Measurements from ENCODE around the gene PDIA6.
"Not testable (repeated sequence)": the region's sequence is repeated elsewhere in the genome, so short reads cannot be mapped to it uniquely, and the experiment has no call there.

Gene PDIA6

GRCh38 chr2:10780821-10781220 lies 31.8 kb downstream of the PDIA6 start:
- DNase-seq (ENCODE audit: low spot score), result not testable (repeated sequence)

- no peak for DNase-seq (ENCODE audit: low spot score)
Measured at GRCh38 chr2:10780491-10780820, 32.1 kb downstream of the PDIA6 start.

- no peak for DNase-seq (ENCODE audit: low spot score)
Measured at GRCh38 chr2:10779776-10780490, 32.7 kb downstream of the PDIA6 start.

GRCh38 chr2:10778724-10779115 lies 33.9 kb downstream of the PDIA6 start:
- DNase-seq (ENCODE audit: low spot score), result no peak

GRCh38 chr2:10777842-10778723 lies 34.5 kb downstream of the PDIA6 start:
- no peak for DNase-seq (ENCODE audit: low spot score)

GRCh38 chr2:10777111-10777841 lies 35.3 kb downstream of the PDIA6 start:
- DNase-seq (ENCODE audit: low spot score), result no peak

GRCh38 chr2:10776231-10776977 lies 36.2 kb downstream of the PDIA6 start:
- no peak for DNase-seq (ENCODE audit: low spot score)

- no peak for DNase-seq (ENCODE audit: low spot score)
Measured at GRCh38 chr2:10775831-10776230, 36.8 kb downstream of the PDIA6 start.

GRCh38 chr2:10775021-10775780 lies 37.4 kb downstream of the PDIA6 start:
- DNase-seq (ENCODE audit: low spot score), result no peak

GRCh38 chr2:10774394-10774793 lies 38.2 kb downstream of the PDIA6 start:
- DNase-seq (ENCODE audit: low spot score), result no peak

- no peak for DNase-seq (ENCODE audit: low spot score)
Measured at GRCh38 chr2:10773821-10774341, 38.7 kb downstream of the PDIA6 start.

- DNase-seq (ENCODE audit: low spot score), result no peak
Measured at GRCh38 chr2:10772868-10773215, 39.7 kb downstream of the PDIA6 start.

- no peak for DNase-seq (ENCODE audit: low spot score)
Measured at GRCh38 chr2:10772201-10772867, 40.3 kb downstream of the PDIA6 start.

GRCh38 chr2:10771786-10772185 lies 40.8 kb downstream of the PDIA6 start:
- no peak for DNase-seq (ENCODE audit: low spot score)

GRCh38 chr2:10770956-10771750 lies 41.4 kb downstream of the PDIA6 start:
- DNase-seq (ENCODE audit: low spot score), result no peak

- DNase-seq (ENCODE audit: low spot score), result no peak
Measured at GRCh38 chr2:10768063-10768507, 44.5 kb downstream of the PDIA6 start.

- no peak for DNase-seq (ENCODE audit: low spot score)
Measured at GRCh38 chr2:10765914-10766313, 46.7 kb downstream of the PDIA6 start.

- DNase-seq (ENCODE audit: low spot score), result no peak
Measured at GRCh38 chr2:10765461-10765860, 47.1 kb downstream of the PDIA6 start.

GRCh38 chr2:10764896-10765295 lies 47.7 kb downstream of the PDIA6 start:
- DNase-seq (ENCODE audit: low spot score), result no peak
